Cerebellar nuclear complex (tissue), 1 donor: ENCODE measurements around the gene SETD2.
"Not testable (repeated sequence)": the region's sequence is repeated elsewhere in the genome, so short reads cannot be mapped to it uniquely, and the experiment has no call there.

Experiments
- DNase-seq, 2 experiments: peaks; one replicate each; lab custom pipeline; 2025; lab: John Stamatoyannopoulos, UW

Gene SETD2

GRCh38 chr3:47164007-47164881, at the start of gene SETD2:
Gene SETD2, minus strand, starts transcription at chr3:47164113. Its CDS starts 189 bp downstream, at chr3:47163924.
- DNase-seq, result peak; percentile 50 to 61

- DNase-seq, result no peak
Observed at GRCh38 chr3:47210863-47211405, 47.0 kb upstream of the SETD2 start.

GRCh38 chr3:47206022-47206421, 42.1 kb upstream of the SETD2 start:
- DNase-seq, result not testable (repeated sequence)

- DNase-seq, result no peak
Observed at GRCh38 chr3:47204875-47205274, 41.0 kb upstream of the SETD2 start.

- DNase-seq, result no peak
Observed at GRCh38 chr3:47202542-47202941, 38.6 kb upstream of the SETD2 start.

GRCh38 chr3:47197287-47197686, 33.4 kb upstream of the SETD2 start:
- DNase-seq, result no peak

GRCh38 chr3:47194994-47195393, 31.1 kb upstream of the SETD2 start:
- DNase-seq, result no peak

GRCh38 chr3:47193871-47194859, 30.3 kb upstream of the SETD2 start:
- DNase-seq, result no peak

- no peak for DNase-seq
Observed at GRCh38 chr3:47186285-47186684, 22.4 kb upstream of the SETD2 start.

- not testable (repeated sequence) for DNase-seq
Observed at GRCh38 chr3:47181685-47182084, 17.8 kb upstream of the SETD2 start.

GRCh38 chr3:47180011-47180410, 16.1 kb upstream of the SETD2 start:
- not testable (repeated sequence) for DNase-seq

GRCh38 chr3:47176582-47176981, 12.7 kb upstream of the SETD2 start:
- no peak for DNase-seq

GRCh38 chr3:47163169-47164006, 525 bp downstream of the SETD2 start:
- no peak for DNase-seq

GRCh38 chr3:47162697-47163168, 1.2 kb downstream of the SETD2 start:
- no peak for DNase-seq

GRCh38 chr3:47161983-47162696, 1.8 kb downstream of the SETD2 start:
- DNase-seq, result no peak

GRCh38 chr3:47159820-47160219, 4.1 kb downstream of the SETD2 start:
- no peak for DNase-seq

- no peak for DNase-seq
Observed at GRCh38 chr3:47158208-47158607, 5.7 kb downstream of the SETD2 start.

GRCh38 chr3:47156396-47156795, 7.5 kb downstream of the SETD2 start:
- no peak for DNase-seq

GRCh38 chr3:47152578-47152977, 11.3 kb downstream of the SETD2 start:
- DNase-seq, result no peak

GRCh38 chr3:47151836-47152235, 12.1 kb downstream of the SETD2 start:
- DNase-seq, result no peak
